GDM1 (cell line): ENCODE results near the gene TLNRD1.

Experiments used
- DNase-seq: peaks from one replicate; lab custom pipeline; 2025; lab: John Stamatoyannopoulos, UW

Gene TLNRD1

GRCh38 chr15:81002331-81003096, 1.8 kb downstream of the TLNRD1 start:
- no peak for DNase-seq

GRCh38 chr15:81003097-81003350, 2.3 kb downstream of the TLNRD1 start:
- no peak for DNase-seq

- DNase-seq: no peak
These were observed 5.4 kb downstream of the TLNRD1 start for GRCh38 chr15:81006124-81006523.

GRCh38 chr15:81007428-81008064, 6.8 kb downstream of the TLNRD1 start:
- DNase-seq: no peak

- DNase-seq: no peak
These were observed 7.6 kb downstream of the TLNRD1 start for GRCh38 chr15:81008312-81008711.

- DNase-seq: no peak
These were observed 9.4 kb downstream of the TLNRD1 start for GRCh38 chr15:81010086-81010485.

- no peak for DNase-seq
These were observed 10.9 kb downstream of the TLNRD1 start for GRCh38 chr15:81011593-81011992.

- no peak for DNase-seq
These were observed 11.9 kb downstream of the TLNRD1 start for GRCh38 chr15:81012588-81012987.

GRCh38 chr15:81013396-81013929, 12.7 kb downstream of the TLNRD1 start:
- no peak for DNase-seq

- DNase-seq: no peak
These were observed 13.8 kb downstream of the TLNRD1 start for GRCh38 chr15:81014446-81015093.

- no peak for DNase-seq
These were observed 15.1 kb downstream of the TLNRD1 start for GRCh38 chr15:81015621-81016488.

GRCh38 chr15:81016489-81017068, 15.9 kb downstream of the TLNRD1 start:
- DNase-seq: no peak

- DNase-seq: no peak
These were observed 17.5 kb downstream of the TLNRD1 start for GRCh38 chr15:81018197-81018596.

GRCh38 chr15:81021321-81021720, 20.6 kb downstream of the TLNRD1 start:
- no peak for DNase-seq

GRCh38 chr15:81023483-81024264, 23.0 kb downstream of the TLNRD1 start:
- DNase-seq: peak; percentile 58

GRCh38 chr15:81024265-81024872, 23.6 kb downstream of the TLNRD1 start:
- peak; percentile 57 for DNase-seq

- no peak for DNase-seq
These were observed 24.2 kb downstream of the TLNRD1 start for GRCh38 chr15:81024936-81025335.

GRCh38 chr15:81025721-81026370, 25.1 kb downstream of the TLNRD1 start:
- DNase-seq: no peak

- DNase-seq: no peak
These were observed 26.3 kb downstream of the TLNRD1 start for GRCh38 chr15:81026836-81027599.
